ENCODE data around the gene TNFAIP2. TPM values are rescaled to one million over a fixed set of nuclear protein-coding genes. Genes with fewer than 3 reads are reported as not detected.

The TNFAIP2 gene
- total RNA-seq, 2 experiments from 2014 or later = 1.7 to 1.8 TPM

Other genes starting within 250 kb of the TNFAIP2 start
- gene AMN, start 200.8 kb upstream of the TNFAIP2 start, total RNA-seq = under 1 TPM; 0.23 to 0.53 TPM
- gene CDC42BPB, start 65.9 kb upstream of the TNFAIP2 start, total RNA-seq = 1 to 10 TPM; 4.0 to 4.4 TPM
- not detected for gene LBHD2, start 39.3 kb upstream of the TNFAIP2 start, total RNA-seq
- gene EXOC3L4, start 28.7 kb upstream of the TNFAIP2 start, total RNA-seq = not detected
- gene EIF5, start 210.8 kb downstream of the TNFAIP2 start, total RNA-seq = 100 to 1,000 TPM; 222 to 234 TPM